ENCODE results near the gene REEP6. TPM values are rescaled to one million over a fixed set of nuclear protein-coding genes. Genes with fewer than 3 reads are reported as not detected.

REEP6 gene
- total and polyA plus RNA-seq, 2 of the 4 experiments (the other 2 are of a cell fraction), result 1.3 to 2.2 TPM

- TF ChIP-seq CHD1 (IDR thresholded peaks at IDR 0.05; ENCODE audit: low read depth, low read length) (no peak), MAFK (IDR thresholded peaks at IDR 0.05; ENCODE audit: low read depth, low read length) (no peak), SMC3 (IDR thresholded peaks at IDR 0.05; ENCODE audit: low read depth, low read length) (no peak)
Measured at GRCh38 chr19:1503925-1504773, 13.2 kb downstream of the REEP6 start (continued).

GRCh38 chr19:1505012-1505411, 14.0 kb downstream of the REEP6 start:
- peaks cover 5% of the 10 kb centered on the region for H3K4me1 ChIP-seq (ENCODE audit: control insufficient read depth, insufficient read depth, low read length)
- H2AK5ac ChIP-seq (ENCODE audit: low read depth, low read length), result no peak overlapping the region
- no peak overlapping the region for H3K4me2 ChIP-seq (ENCODE audit: low read depth, low read length)
- H3K56ac ChIP-seq (ENCODE audit: extremely low read depth, insufficient read depth, low read length), result no peak overlapping the region
- no peak overlapping the region for H2AFZ ChIP-seq (replicated peaks; ENCODE audit: low read length, poor library complexity)
- no peaks in the 10 kb centered on the region for H3K79me1 ChIP-seq (ENCODE audit: low read depth in 1 of 2, low read length in 2 of 2)
- in situ Hi-C loops (cut with MboI; ENCODE audit: low sequenced_read_pairs) (no loop called here), intact Hi-C loops (cut with micrococcal nuclease) (no loop called here), dilution Hi-C loops (cut with HindIII; ENCODE audit: low sequenced_read_pairs, unreplicated experiment) (no loop called here)
- no peak for ATAC-seq (ENCODE audit: low read depth)
- no peak overlapping the region for H2BK15ac ChIP-seq (ENCODE audit: low read depth, low read length)
- BruUV-seq (replicated peaks), result no TSS peak
- no peak overlapping the region for H3K4ac ChIP-seq (ENCODE audit: low read depth, low read length)
- no peak overlapping the region for H3K14ac ChIP-seq (replicated peaks; ENCODE audit: low read depth, low read length)
- H3K9me1 ChIP-seq (ENCODE audit: insufficient read depth, low read length), result no peaks in the 10 kb centered on the region; the same call in 1 of the 2 replicates
- peaks cover 12% of the 10 kb centered on the region for H3K36me3 ChIP-seq (ENCODE audit: control insufficient read depth, insufficient read depth, low read length)
- no peak overlapping the region for H2BK20ac ChIP-seq (ENCODE audit: low read depth, low read length)
- no peak overlapping the region for H3K18ac ChIP-seq (ENCODE audit: low read depth, low read length)
- no peak overlapping the region for H3K27ac ChIP-seq (ENCODE audit: insufficient read depth, low read length)
- H3K9ac ChIP-seq (ENCODE audit: low read depth, low read length), result no peak overlapping the region
- no peak for DNase-seq
- H2AK9ac ChIP-seq (replicated peaks; ENCODE audit: low read depth, low read length, poor library complexity), result no peak overlapping the region
- H4K8ac ChIP-seq (ENCODE audit: low read depth in 2 of 2, low read length in 2 of 2), result no peak overlapping the region
- no peak overlapping the region for H3K4me3 ChIP-seq (ENCODE audit: insufficient read depth, low read depth, low read length)
- H3K27me3 ChIP-seq (ENCODE audit: control insufficient read depth, insufficient read depth, low read length), result peaks cover 7% of the 10 kb centered on the region; the same call in 1 of the 2 replicates
- H2BK120ac ChIP-seq (ENCODE audit: low read depth, low read length), result no peak overlapping the region
- no peak overlapping the region for H4K5ac ChIP-seq (ENCODE audit: low read depth, low read length)
- no peaks in the 10 kb centered on the region; the same call in 1 of the 2 replicates for H4K20me1 ChIP-seq (ENCODE audit: insufficient read depth, low read length)
- CTCF ChIA-PET, result no interaction called here
- H3K9me3 ChIP-seq (ENCODE audit: control insufficient read depth, insufficient read depth, low read length), result no peaks in the 10 kb centered on the region
- H4K91ac ChIP-seq (ENCODE audit: insufficient read depth, low read depth, low read length), result no peak overlapping the region
- H2BK5ac ChIP-seq (ENCODE audit: low read depth, low read length, poor library complexity, severe bottlenecking), result no peak overlapping the region
- H3K23ac ChIP-seq (ENCODE audit: low read depth, low read length), result no peak overlapping the region
- POLR2A ChIA-PET (ENCODE audit: unreplicated experiment), result no interaction called here
- WGBS, 2 experiments (ENCODE audit: extremely low coverage in 2 of 2, insufficient read length in 1 of 2), result 70% methylated on average over 2 of the region's 8 CpGs; no CpG with 5 or more reads in 1 of the 2 experiments
- TF ChIP-seq SMC3 (IDR thresholded peaks at IDR 0.05; ENCODE audit: low read depth, low read length) (no peak), ELK1 (IDR thresholded peaks at IDR 0.05; ENCODE audit: borderline replicate concordance, low read depth, low read length) (no peak), BHLHE40 (IDR thresholded peaks at IDR 0.05; ENCODE audit: low read depth, low read length) (no peak), CEBPB (IDR thresholded peaks at IDR 0.05; ENCODE audit: low read depth, low read length) (no peak), FOS (IDR thresholded peaks at IDR 0.05; ENCODE audit: low read depth, low read length) (no peak), RAD21 (IDR thresholded peaks at IDR 0.05; ENCODE audit: low read length) (no peak), CTCF (conservative IDR thresholded peaks at IDR 0.05; ENCODE audit: low read depth, low read length) (no peak), CHD1 (IDR thresholded peaks at IDR 0.05; ENCODE audit: low read depth, low read length) (no peak), NFE2L2 (IDR thresholded peaks at IDR 0.05; ENCODE audit: low read depth, low read length) (no peak), RCOR1 (IDR thresholded peaks at IDR 0.05; ENCODE audit: insufficient replicate concordance, low read length) (no peak), USF2 (IDR thresholded peaks at IDR 0.05; ENCODE audit: low read depth, low read length) (no peak)
